ENCODE data around the gene RAB2B.

Gene RAB2B

DNA sequence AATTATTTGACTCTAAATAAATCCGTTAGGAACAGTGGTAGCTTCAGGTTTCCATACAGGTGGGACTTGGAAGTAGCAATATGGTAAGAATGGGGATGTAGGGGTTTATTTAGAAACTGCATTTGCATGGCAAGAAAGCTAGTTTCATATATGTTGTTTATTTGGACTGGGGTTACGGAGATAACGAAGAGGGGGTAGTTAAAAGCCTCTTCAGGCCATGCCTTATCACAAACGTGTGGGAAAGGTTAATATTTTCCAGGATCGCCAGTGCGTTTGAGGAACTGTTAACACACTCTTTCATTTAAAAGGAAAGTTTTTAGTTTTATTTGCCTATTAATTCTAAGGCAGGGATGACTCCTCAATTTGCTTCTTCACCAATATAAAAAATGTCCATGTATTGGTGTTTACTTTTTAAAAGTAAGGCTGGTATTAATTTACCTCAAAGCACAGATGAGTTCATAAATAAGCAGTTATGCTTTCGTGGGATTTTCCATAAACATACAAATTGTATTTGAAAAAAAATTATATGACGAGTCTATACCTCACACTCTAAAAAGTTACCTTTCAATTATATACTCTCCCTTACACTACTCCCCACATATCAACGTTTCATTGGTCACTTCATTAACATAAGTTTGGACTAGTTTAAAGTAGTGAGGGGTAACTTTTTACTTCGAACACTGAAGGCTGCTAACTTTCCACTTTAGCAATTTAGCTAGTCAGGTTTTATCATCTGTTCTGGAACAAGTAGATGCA, 814 bp downstream of the RAB2B start:
- no peak for DNase-seq
- in situ Hi-C loops (cut with HindIII; ENCODE audit: low pct_ligation_motif_present, low sequenced_read_pairs) = no loop called here
- H3K36me3 ChIP-seq (replicated peaks) = peaks cover 7% of the 10 kb centered on the region
- H3K4me3 ChIP-seq (ENCODE audit: low read depth, low read length) = peak overlapping the region; percentile 96
- H3K27ac ChIP-seq = peak overlapping the region; percentile 43
- H3K27me3 ChIP-seq (replicated peaks) = no peaks in the 10 kb centered on the region
- TF ChIP-seq, protein P1, sequence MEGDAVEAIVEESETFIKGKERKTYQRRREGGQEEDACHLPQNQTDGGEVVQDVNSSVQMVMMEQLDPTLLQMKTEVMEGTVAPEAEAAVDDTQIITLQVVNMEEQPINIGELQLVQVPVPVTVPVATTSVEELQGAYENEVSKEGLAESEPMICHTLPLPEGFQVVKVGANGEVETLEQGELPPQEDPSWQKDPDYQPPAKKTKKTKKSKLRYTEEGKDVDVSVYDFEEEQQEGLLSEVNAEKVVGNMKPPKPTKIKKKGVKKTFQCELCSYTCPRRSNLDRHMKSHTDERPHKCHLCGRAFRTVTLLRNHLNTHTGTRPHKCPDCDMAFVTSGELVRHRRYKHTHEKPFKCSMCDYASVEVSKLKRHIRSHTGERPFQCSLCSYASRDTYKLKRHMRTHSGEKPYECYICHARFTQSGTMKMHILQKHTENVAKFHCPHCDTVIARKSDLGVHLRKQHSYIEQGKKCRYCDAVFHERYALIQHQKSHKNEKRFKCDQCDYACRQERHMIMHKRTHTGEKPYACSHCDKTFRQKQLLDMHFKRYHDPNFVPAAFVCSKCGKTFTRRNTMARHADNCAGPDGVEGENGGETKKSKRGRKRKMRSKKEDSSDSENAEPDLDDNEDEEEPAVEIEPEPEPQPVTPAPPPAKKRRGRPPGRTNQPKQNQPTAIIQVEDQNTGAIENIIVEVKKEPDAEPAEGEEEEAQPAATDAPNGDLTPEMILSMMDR (IDR thresholded peaks at IDR 0.05; ENCODE audit: low read depth, low read length, missing control alignments) = no peak

DNA sequence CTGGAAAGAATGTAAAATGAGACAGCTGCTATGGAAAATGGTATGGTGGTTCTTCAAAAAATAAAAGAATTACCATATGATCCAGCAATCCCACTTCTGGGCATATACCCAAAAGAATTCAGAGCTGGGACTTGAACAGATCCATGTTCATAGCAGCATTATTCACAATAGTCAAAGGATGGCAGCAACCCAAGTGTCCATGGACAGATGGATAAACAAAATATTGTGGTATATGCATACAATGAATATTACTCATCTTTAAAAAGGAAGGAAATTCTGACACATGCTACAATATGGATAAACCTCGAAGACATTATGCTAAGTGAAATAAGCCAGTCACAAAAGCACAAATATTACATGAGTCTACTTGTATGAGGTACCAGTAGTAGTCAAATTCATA, 9.1 kb downstream of the RAB2B start:
- Histone ChIP-seq H3K36me3 (replicated peaks) (peaks cover 8% of the 10 kb centered on the region), H3K4me3 (ENCODE audit: low read depth, low read length) (no peak overlapping the region), H3K27ac (peak overlapping the region; percentile 46), H3K27me3 (replicated peaks) (no peaks in the 10 kb centered on the region)
- TF ChIP-seq, protein P1 (IDR thresholded peaks at IDR 0.05; ENCODE audit: low read depth, low read length, missing control alignments) = no peak
- DNase-seq = peak; percentile 94
- in situ Hi-C loops (cut with HindIII; ENCODE audit: low pct_ligation_motif_present, low sequenced_read_pairs) = no loop called here

DNA sequence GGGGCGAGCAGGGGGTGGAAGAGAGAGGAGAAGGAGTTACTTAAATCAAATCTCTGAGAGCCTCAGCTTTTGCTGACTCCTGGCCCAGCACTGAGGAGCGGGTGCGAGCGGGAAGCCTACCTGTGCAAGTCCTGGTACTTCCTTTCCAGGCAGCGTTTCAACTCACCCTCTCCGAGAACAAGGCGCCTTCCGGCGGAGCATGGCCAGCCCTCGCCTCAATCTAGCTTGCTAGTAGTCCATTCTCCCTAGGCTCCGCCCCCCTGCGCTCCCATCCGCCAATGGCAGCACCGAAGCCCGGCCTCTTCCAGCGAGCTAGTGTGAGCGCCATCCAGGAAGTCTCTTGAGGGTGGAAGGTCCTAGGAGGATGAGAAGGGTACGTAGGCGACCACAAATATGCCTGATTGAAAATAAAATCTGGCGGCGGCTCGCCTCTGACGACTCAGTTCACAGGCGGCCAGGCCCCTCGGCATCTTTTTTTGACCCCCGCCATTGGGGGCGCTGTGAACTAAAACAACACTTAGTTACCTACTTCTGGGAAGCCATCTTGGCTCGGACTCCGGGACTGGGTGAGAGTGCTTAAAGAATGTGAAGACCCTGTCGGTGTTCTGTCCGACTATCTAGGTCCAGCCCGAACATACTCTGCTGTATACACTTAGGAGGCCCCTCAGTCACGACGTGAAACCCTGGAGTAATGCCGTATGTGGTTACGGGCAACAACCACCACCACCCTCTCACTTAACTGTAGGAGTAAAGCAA, 20.7 kb downstream of the RAB2B start, which contains the start of gene CHD8:
CHD8 (minus strand) TSS at position 212 of the 756 bp plus-strand sequence. CDS start 24,480 bp downstream, outside the sequence.
- Histone ChIP-seq H3K36me3 (replicated peaks) (peaks cover 6% of the 10 kb centered on the region), H3K27ac (peak within 1 kb of the TSS; percentile 77), H3K4me3 (ENCODE audit: low read depth, low read length) (peak within 1 kb of the TSS; percentile 95), H3K27me3 (replicated peaks) (no peaks in the 10 kb centered on the region)
- peak; percentile 99 for DNase-seq
- in situ Hi-C loops (cut with HindIII; ENCODE audit: low pct_ligation_motif_present, low sequenced_read_pairs) = no loop called here
- TF ChIP-seq, protein P1 (IDR thresholded peaks at IDR 0.05; ENCODE audit: low read depth, low read length, missing control alignments) = peak; percentile 76

DNA sequence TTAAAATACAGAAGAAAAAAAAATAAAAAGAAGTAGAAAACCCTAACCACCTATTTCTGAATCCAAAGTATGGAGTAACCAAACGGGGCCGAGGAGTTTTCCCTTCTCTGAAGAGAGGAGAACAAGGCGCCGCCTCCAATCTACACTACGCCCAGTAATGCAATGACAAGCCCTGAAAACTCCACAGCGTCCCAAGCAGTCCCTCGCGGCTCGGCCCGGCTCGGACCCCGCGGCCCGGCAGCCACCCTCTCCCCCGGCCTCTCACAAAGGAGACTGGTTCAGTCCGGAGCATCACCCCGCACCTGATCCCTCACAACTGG, 21.2 kb downstream of the RAB2B start:
- Histone ChIP-seq H3K36me3 (replicated peaks) (peaks cover under 1% of the 10 kb centered on the region), H3K4me3 (ENCODE audit: low read depth, low read length) (peak overlapping the region; percentile 95), H3K27me3 (replicated peaks) (no peaks in the 10 kb centered on the region), H3K27ac (peak overlapping the region; percentile 65)
- in situ Hi-C loops (cut with HindIII; ENCODE audit: low pct_ligation_motif_present, low sequenced_read_pairs) = no loop called here
- DNase-seq = no peak
- TF ChIP-seq, protein P1 (IDR thresholded peaks at IDR 0.05; ENCODE audit: low read depth, low read length, missing control alignments) = no peak

DNA sequence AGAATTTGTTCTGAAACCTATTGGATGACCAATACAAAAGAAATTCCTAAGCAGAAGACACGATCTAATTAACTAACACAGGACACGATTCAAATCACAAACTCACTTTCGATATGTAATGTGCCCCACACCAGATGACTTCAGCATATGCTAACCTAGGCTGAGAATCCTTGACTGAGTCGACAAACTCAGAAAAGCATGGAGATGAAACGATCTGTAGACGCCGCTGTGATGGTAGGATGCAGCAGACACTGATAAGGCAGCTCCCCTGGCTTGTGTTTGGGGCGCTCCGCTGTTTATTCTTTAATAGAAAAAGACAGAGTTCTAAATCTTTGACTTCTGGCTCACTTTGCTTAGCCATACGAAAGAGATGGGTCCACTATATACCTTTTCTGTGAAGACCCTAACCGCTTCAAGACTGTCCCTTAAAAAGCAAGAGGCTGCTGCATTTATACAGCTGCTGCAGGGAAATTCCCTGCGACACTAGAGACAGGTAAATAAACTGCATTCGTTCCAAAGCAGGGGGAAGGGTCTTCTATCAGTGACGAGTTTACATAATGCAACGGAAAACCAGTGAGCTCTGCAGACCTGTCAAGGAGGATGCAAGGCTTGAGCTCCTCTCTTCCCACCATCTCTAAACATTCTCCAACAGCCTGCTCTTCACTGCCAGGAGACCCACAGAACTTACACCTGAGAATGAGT, 21.8 kb downstream of the RAB2B start:
- TF ChIP-seq, protein P1 (IDR thresholded peaks at IDR 0.05; ENCODE audit: low read depth, low read length, missing control alignments) = no peak
- in situ Hi-C loops (cut with HindIII; ENCODE audit: low pct_ligation_motif_present, low sequenced_read_pairs) = no loop called here
- DNase-seq = no peak
- Histone ChIP-seq H3K27ac (no peak overlapping the region), H3K4me3 (ENCODE audit: low read depth, low read length) (peak overlapping the region; percentile 95), H3K27me3 (replicated peaks) (no peaks in the 10 kb centered on the region), H3K36me3 (replicated peaks) (no peaks in the 10 kb centered on the region)
